CD4-positive, alpha-beta T cell treated with Interferon gamma for 1 hour (primary cell): ENCODE results near the gene CTBP1.

Source experiments
- DNase-seq: peaks from one replicate; pipeline ENCODE4 v3.0.0-alpha.2; 2020

The CTBP1 gene

GRCh38 chr4:1236103-1236641, 12.8 kb downstream of the CTBP1 start:
- DNase-seq = no peak

GRCh38 chr4:1235381-1236102, 13.4 kb downstream of the CTBP1 start:
- no peak for DNase-seq

- DNase-seq = no peak
Measured at GRCh38 chr4:1234811-1235292, 14.1 kb downstream of the CTBP1 start.

- DNase-seq = no peak
Measured at GRCh38 chr4:1234309-1234695, 14.6 kb downstream of the CTBP1 start.

- no peak for DNase-seq
Measured at GRCh38 chr4:1233641-1234308, 15.2 kb downstream of the CTBP1 start.

GRCh38 chr4:1232661-1233621, 16.0 kb downstream of the CTBP1 start:
- DNase-seq = no peak

GRCh38 chr4:1231637-1232360, 17.1 kb downstream of the CTBP1 start:
- DNase-seq = no peak

GRCh38 chr4:1230971-1231636, 17.8 kb downstream of the CTBP1 start:
- DNase-seq = no peak

- DNase-seq = no peak
Measured at GRCh38 chr4:1230316-1230715, 18.6 kb downstream of the CTBP1 start.

GRCh38 chr4:1229117-1229849, 19.6 kb downstream of the CTBP1 start:
- DNase-seq = no peak

- no peak for DNase-seq
Measured at GRCh38 chr4:1227816-1228215, 21.1 kb downstream of the CTBP1 start.

GRCh38 chr4:1226598-1226997, 22.3 kb downstream of the CTBP1 start:
- no peak for DNase-seq

- DNase-seq = no peak
Measured at GRCh38 chr4:1226144-1226481, 22.8 kb downstream of the CTBP1 start.

- no peak for DNase-seq
Measured at GRCh38 chr4:1225272-1226143, 23.4 kb downstream of the CTBP1 start.

GRCh38 chr4:1223841-1224809, 24.8 kb downstream of the CTBP1 start:
- no peak for DNase-seq

GRCh38 chr4:1222938-1223690, 25.8 kb downstream of the CTBP1 start:
- DNase-seq = no peak

- no peak for DNase-seq
Measured at GRCh38 chr4:1222036-1222789, 26.7 kb downstream of the CTBP1 start.
